ENCODE measurements around the gene MAEL. TPM values are rescaled to one million over a fixed set of nuclear protein-coding genes. Genes with fewer than 3 reads are reported as not detected.
A peak's percentile ranks its signal among the peaks of the same experiment; 100 is the strongest.

MAEL gene
- total RNA-seq, 4 donors from 2014 or later, result 0.63 to 1.2 (median 0.66) TPM; not detected in 1

DNA sequence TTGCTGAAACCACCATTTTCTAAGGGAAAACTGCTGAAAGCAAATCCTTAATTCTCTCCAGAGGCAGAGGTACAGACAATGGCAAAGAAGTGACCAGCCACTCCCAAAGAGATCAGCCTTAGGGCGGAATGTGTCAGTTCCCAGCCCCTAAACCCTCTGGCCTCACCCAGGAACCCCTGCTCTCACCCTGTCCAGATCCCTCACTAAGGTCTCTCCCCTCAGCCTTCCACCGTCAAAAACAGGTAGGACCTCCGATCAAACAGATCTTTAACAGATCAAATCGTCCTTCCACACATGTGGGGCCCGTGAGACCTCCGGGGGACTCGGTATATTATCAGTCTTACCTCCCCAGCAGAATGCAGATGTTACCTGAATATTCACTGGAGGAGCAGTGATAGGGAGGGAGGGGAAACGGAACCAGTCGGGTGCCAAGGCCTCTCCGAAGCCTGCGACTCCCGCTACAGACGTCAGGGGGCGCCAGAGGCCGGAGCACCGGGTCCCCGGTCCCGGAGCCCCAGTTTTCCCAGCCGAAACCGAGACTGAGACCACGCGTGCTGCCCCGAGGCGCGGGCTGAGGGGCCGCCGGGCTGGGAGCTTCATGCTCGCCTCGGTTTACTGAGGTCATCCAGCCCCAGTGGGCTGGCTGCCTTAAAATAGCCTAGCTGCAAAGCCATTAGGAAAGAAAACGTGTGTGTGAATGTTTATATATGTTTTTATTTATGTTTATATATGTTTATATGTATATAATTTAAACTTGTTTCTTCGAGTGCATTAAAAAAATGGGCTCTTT, 77.4 kb downstream of the MAEL start:
- Histone ChIP-seq H3K27me3 (no peaks in the 10 kb centered on the region), H3K27ac (no peak overlapping the region), H3K36me3 (no peaks in the 10 kb centered on the region), H3K9me3 (no peaks in the 10 kb centered on the region), H3K4me1 (peaks cover 0 to 6% (median 0%) of the 10 kb centered on the region in 4 donors), H3K4me3 (peak overlapping the region in 1 of 4 donors; percentile 33)
- 6% methylated on average over 31 of the region's 31 CpGs for WGBS, 2 donors
- TF ChIP-seq, protein P1, sequence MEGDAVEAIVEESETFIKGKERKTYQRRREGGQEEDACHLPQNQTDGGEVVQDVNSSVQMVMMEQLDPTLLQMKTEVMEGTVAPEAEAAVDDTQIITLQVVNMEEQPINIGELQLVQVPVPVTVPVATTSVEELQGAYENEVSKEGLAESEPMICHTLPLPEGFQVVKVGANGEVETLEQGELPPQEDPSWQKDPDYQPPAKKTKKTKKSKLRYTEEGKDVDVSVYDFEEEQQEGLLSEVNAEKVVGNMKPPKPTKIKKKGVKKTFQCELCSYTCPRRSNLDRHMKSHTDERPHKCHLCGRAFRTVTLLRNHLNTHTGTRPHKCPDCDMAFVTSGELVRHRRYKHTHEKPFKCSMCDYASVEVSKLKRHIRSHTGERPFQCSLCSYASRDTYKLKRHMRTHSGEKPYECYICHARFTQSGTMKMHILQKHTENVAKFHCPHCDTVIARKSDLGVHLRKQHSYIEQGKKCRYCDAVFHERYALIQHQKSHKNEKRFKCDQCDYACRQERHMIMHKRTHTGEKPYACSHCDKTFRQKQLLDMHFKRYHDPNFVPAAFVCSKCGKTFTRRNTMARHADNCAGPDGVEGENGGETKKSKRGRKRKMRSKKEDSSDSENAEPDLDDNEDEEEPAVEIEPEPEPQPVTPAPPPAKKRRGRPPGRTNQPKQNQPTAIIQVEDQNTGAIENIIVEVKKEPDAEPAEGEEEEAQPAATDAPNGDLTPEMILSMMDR (IDR thresholded peaks at IDR 0.05), result peak; percentile 89 to 95 (median 92)
- no peak for TF ChIP-seq EP300 (IDR thresholded peaks at IDR 0.05)
- peak; percentile 30 to 69 for DNase-seq (ENCODE audit: low spot score in 2 of 2)

DNA sequence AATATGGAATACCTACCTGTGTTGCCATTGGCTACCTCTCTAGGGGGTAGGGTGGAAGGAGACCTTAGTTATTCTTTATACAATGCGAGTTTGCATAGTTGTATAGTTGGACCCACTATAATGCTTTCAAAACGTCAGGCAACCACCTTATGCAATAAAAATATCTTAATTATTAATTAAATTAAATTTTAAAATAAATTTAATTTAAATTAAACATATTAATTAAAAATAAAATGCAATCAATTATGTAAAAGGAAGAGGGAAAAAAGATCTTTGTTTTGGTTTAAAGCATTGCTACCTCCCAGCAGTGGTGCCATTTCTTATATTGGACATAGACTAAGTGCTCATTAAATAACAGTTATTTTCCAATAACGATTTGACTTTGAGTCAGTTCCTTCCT, 78.8 kb downstream of the MAEL start:
- TF ChIP-seq, protein P1 (IDR thresholded peaks at IDR 0.05), result no peak
- no peak for TF ChIP-seq POLR2A (IDR thresholded peaks at IDR 0.05)
- no peak overlapping the region for H3K4me3 ChIP-seq
- H3K27me3 ChIP-seq, result no peaks in the 10 kb centered on the region
- no peaks in the 10 kb centered on the region for H3K9me3 ChIP-seq
- no peaks in the 10 kb centered on the region for H3K36me3 ChIP-seq
- no peak overlapping the region for H3K27ac ChIP-seq
- peaks cover 0 to 6% (median 0%) of the 10 kb centered on the region in 4 donors for H3K4me1 ChIP-seq
- DNase-seq (ENCODE audit: low spot score in 2 of 2), result no peak
- WGBS, 2 donors, result 79 to 80% methylated on average over 3 of the region's 3 CpGs

- DNase-seq (ENCODE audit: low spot score in 2 of 2), result no peak
- no peaks in the 10 kb centered on the region for H3K36me3 ChIP-seq
- TF ChIP-seq, protein P1 (IDR thresholded peaks at IDR 0.05), result no peak
- no peak for TF ChIP-seq POLR2A (IDR thresholded peaks at IDR 0.05)
- TF ChIP-seq EP300 (IDR thresholded peaks at IDR 0.05), result no peak
- H3K27ac ChIP-seq, result no peak overlapping the region
- H3K4me1 ChIP-seq, result peaks cover 0 to 6% (median 0%) of the 10 kb centered on the region in 4 donors
- no peaks in the 10 kb centered on the region for H3K27me3 ChIP-seq
- 87 to 93% methylated on average over 13 of the region's 13 CpGs for WGBS, 2 donors
- no peak overlapping the region for H3K4me3 ChIP-seq
- H3K9me3 ChIP-seq, result no peaks in the 10 kb centered on the region
Measured at GRCh38 chr1:167068761-167069160, 79.7 kb downstream of the MAEL start.

DNA sequence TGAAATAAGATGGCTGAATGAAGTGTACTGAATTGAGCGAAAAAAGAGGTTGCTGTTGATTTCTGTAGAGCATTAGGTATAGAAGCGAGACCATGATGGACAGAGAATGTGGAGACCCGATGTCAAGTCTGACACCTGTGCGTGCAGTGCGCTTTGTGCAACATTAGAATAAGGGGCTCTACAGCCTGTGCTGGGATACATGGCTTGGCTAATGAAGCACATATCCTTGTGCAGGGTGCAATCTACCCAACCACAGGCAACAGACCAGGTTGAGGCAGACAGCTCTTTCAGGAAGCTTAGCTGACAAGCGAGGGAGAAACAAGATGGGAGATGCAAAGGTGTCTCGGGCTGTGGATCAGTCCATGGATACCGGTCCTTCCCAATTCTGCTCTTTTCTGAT, 82.2 kb downstream of the MAEL start:
- 92 to 96% methylated on average over 8 of the region's 8 CpGs for WGBS, 2 donors
- DNase-seq (ENCODE audit: low spot score in 2 of 2), result no peak
- H3K27me3 ChIP-seq, result no peaks in the 10 kb centered on the region
- no peaks in the 10 kb centered on the region for H3K36me3 ChIP-seq
- H3K9me3 ChIP-seq, result no peaks in the 10 kb centered on the region
- no peak overlapping the region for H3K27ac ChIP-seq
- TF ChIP-seq, protein P1 (IDR thresholded peaks at IDR 0.05), result no peak
- TF ChIP-seq POLR2A (IDR thresholded peaks at IDR 0.05), result no peak
- no peak for TF ChIP-seq EP300 (IDR thresholded peaks at IDR 0.05)
- no peak overlapping the region for H3K4me3 ChIP-seq
- H3K4me1 ChIP-seq, result peaks cover 0 to 6% (median 0%) of the 10 kb centered on the region in 4 donors

Small RNAs within 50 kb of the gene (small RNA-seq; reads per million reads assigned to genes)
- 3.5 reads per million, percentile 78 among the genes with 10 or more reads in this experiment for gene RNA5SP65

Other genes starting within 250 kb of the MAEL start
- gene POGK, start 149.8 kb upstream of the MAEL start, total RNA-seq, result 10 to 100 TPM; 27.8 to 37.7 (median 32.8) TPM
- gene TADA1, start 113.0 kb upstream of the MAEL start, total RNA-seq, result 10 to 100 TPM; 10.4 to 16.6 (median 13.1) TPM
- gene ILDR2, start 13.7 kb upstream of the MAEL start, total RNA-seq, result 1 to 10 TPM; 4.4 to 6.7 (median 5.7) TPM
- not detected for gene GPA33, start 101.1 kb downstream of the MAEL start, total RNA-seq
- under 1 TPM in 1 of 4 donors, not detected in 3; 0.22 TPM for gene STYXL2, start 104.8 kb downstream of the MAEL start, total RNA-seq
- 10 to 100 TPM; 21.0 to 33.7 (median 21.8) TPM for gene POU2F1, start 231.6 kb downstream of the MAEL start, total RNA-seq